Measurements from ENCODE around the gene WAPL.

WAPL gene

DNA sequence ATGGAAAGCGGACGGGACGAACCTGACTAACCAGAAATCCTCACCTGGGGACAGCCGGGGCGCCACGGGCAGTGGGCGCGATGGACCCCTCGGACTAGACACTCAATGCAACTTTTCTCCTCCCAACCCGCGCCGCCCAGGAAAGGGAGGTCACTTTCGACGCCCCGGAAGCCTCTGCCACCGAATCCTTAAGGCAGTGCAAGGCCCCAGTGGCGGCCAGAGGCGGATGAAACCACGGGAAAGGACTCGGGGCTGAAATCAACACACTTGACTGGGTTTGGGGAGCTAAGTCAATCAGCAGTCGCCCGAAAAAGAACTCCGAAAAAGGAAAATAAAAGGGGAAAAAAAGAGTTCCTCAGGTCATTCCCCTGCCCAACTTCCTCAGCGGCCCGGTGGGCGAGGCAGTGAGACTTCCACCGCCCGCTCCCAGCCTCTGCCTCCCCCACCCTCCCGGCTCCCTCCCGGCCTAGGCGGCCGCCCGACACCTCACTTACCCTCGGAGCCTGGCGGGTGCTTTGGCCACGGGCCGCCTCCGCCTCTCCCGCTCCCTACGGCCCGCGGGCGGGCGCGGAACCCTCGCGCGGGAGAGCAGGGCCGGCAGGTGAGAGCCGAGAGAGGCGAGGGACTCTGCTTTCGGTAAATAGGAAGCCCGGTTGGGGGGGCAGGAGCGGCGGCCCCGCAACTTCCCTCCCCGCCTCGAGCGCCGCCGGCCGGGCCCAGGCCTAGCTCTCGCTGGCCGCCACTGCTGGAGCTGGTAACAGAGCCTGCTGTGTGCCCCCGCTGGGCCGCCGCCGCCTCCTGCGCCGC, 518 bp downstream of the WAPL start:
- no peak for DNase-seq

DNA sequence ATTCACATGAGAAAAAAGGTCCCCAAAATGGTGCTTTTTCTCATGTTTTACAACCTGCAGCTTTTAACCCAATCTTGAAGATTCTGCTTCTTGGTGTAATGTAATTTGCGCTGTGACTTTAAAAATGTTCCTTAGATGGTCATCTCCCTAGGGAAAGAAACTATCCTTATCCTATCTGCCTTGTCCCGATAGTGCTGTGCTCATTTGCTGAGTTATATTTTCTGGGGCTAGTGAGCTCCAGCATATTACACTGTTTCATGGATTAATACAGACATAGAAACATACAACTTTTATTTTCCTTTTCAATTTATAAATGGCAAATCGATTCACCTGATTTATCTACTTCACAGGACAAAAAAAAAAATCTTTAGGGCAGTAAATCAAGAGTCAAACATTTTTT, 2.8 kb downstream of the WAPL start:
- DNase-seq = no peak

DNA sequence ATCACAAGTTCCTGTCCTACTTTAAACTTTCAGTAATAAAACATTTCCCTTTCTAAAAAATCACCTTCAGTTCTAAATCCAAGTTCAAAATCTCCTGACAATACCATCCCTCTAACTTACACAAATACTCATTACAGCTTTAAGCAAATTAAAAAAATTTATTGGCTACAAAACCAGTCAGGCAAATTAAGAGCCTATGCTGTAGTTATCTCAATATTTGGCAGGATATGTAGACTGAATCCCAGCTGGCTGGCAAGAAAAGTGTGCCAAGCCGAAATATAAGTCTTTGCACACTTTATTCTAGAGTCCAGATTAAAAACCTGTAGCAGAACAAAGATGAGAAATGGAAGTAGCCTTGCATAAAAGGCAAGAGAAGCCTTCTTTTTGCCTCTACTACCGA, 9.5 kb downstream of the WAPL start:
- no peak for DNase-seq

DNA sequence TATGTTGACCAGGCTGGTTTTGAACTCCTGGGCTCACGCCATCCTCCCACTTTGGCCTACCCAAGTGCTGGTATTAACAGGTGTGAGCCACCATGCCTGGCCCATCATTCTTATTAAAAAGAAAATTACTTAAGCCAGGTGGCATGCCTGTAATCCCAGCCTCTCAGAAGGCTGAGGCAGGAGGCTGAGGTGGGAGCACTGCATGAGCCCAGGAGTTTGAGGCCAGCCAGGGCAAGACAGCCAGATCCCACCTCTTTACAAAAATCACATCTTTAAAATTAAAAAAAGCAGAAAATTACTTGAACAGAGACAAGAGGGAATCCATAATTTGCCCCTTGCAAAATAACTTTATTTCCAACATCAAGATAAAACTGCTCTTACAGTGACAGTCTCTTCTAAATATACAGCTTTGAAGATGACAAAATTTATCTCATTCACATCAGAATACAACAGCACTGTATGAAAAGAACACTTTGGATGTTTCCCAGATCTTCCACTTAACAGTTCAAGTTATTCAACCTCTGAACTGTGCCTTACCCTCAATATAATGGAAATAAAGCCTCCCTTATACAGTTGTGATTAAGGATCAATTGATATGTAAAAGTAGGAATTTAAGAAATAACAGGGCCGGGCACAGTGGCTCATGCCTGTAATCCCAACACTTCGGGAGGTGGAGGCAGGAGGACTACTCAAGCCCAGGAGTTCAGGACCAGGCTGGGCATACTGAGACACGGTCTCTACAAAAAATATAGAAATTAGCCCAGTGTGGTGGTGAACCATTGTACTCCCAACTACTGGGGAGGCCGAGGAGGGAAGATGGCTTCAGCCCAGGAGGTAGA, 10.3 kb downstream of the WAPL start:
- no peak for DNase-seq

DNA sequence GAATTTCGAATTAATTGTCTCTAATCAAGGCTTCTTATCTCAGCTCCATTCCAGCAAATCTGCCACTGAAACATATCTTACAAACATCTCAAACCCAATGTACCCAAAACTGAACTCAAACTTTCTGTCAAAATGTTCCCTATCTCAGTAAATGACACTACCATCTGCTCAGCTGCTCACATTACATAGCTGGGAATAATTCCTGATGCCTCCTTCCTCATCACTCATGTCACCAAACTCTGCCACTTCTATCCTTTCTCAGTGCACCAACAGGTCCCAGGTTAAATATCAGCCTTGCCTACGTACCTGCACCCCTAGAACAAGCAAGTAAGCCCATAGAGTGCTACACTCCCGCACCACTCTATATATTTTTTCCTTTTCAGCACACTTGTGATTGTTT, 12.4 kb downstream of the WAPL start:
- DNase-seq = no peak

DNA sequence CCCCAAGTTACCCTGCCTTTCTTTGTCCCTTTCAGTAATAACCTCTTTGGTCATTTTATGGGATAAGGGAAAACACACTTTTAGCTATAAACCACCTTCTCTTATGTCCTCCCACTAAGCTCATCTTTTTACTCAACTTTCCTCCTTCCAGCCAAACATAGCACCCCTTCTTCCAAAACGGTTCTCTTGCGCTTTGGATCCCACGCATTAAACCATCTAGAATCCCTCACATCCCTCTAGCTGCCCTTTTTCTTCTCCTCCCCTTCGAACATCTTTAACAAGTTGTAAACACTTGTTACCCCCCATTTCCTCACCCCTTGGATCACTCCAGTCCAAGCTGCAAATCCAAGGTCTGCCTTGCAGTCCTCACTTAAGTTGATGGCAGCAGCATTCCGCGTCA, 13.4 kb downstream of the WAPL start:
- DNase-seq = no peak

DNA sequence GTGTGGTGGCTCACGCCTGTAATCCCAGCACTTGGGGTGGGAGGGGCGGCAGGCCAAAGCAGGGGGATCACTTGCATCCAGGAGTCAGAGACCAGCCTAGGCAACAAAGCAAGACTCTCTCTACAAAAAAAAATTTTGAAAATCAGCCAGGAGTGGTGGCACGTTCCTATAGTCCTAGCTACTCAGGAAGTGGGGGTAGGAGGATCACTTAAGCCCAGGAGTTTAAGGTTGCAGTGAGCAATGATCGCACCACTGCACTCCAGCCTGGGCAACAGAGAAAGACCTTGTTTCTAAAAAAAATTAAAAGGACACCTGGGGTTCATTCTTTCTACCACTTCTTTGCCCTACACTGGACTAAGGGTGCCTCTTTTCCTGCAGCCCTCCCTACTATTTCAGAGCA, 15.1 kb downstream of the WAPL start:
- no peak for DNase-seq

DNA sequence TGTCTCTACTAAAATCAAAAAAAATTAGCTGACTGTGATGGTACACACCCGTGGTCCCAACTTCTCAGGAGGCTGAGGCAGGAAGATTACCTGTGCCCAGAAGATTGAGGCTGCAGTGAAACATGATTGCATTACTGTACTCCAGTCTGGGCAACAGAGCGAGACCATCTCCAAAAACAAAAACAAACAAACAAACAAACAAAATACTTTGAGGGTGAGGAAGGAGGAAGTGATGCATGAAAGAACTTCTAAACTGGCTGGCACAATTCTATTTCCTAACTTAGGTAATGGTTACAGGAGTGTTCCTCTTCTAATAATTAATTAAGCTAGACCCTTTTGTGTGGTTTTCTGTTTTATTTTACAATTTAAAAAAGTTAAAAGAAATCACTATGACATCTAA, 15.5 kb downstream of the WAPL start:
- no peak for DNase-seq

DNA sequence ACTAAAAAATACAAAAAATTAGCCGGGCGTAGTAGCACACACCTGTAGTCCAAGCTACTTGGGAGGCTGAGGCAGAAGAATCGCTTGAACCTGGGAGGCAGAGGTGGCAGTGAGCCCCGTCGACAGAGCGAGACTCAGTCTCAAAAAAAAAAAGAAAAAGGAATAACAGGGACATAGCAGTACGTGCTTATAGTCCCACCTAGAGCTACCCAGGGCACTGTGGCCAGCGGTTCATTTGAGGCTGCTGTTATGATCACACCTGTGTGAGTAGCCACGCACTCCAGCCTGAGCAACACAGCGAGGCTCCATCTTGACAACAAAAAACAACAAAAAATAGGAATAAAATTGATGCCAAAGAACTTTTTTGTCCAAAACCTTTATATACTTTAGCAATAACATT, 17.1 kb downstream of the WAPL start:
- DNase-seq = no peak

DNA sequence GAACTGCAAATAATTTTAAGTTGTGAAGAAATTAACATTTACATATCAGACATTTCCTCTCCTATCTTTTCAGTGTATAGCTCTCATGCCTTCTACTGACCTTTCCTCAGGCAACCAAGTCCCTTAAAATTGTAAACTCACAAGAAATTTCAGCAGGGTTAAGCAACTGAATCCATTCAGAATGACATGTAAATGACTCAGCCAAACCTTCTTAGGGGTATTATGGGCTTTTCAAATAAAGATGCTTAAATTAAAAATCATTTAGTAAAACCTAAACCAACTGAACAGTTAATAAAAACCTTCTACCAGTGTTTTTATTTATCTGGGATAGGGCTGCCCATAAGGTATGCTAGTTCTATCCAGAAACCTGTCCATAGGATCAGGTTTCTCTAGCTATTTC, 20.7 kb downstream of the WAPL start:
- no peak for DNase-seq

DNA sequence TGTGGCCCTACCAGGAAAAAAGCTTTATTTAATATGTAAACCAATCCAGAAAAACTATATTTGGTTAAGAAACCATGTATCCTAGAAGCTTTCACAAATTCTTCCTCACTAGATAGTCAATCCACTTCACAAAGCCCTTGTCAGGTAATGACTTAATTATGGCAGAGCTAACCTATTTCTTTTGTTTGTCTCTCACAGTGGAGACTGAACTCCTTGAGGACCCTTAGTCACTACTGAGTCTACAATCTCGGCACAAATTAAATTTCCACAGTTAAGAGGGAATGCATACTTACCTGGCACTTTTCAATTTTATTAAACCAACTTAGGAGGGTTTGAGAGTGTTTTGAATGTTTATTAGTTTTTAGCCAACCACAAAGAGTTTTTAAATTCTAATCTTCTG, 23.0 kb downstream of the WAPL start:
- DNase-seq = no peak

DNA sequence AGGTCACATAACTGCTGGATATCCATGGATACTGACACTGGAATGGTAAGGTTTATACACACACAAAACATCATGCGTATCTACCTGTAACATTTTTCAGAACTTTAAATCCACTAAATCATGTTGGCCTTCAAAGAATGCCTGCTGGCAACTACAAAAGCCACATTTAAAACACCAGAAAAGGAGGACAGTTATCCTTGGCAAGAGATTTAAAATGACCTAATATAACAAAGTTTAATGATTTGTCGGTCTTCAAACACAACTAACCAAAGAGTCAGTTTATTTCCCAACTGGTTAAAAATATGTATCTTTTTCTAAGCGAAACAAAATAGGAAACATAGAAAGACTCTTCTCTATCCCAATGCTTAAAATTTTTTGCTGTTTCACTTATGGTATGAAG, 24.0 kb downstream of the WAPL start:
- DNase-seq = no peak

DNA sequence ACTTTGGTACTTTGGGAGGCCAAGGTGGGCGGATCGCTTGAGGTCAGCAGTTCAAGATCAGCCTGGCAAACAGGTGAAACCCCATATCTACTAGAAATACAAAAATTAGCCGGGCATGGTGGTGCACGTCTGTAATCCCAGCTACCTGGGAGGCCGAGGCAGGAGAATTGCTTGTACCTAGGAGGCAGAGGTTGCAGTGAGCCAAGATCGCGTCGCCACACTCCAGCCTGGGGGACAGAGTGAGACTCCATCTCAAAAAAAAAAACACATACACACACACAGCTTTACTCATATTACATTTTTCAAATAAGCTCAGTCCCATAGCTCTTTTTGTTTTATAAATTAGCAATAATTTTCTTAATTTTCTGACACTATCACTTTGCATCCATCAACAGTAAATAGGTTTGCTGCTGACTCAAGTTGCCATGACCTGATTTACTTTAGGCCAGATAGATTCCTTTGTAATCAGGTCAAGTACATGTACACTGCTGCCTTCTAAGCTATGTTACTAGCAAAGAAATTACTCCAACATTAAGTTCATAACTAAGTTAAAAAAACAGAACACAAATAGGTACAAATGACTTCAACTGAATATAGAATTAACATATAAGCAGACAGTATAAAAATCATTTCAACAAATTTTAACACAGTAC, 31.5 kb downstream of the WAPL start:
- DNase-seq = no peak

DNA sequence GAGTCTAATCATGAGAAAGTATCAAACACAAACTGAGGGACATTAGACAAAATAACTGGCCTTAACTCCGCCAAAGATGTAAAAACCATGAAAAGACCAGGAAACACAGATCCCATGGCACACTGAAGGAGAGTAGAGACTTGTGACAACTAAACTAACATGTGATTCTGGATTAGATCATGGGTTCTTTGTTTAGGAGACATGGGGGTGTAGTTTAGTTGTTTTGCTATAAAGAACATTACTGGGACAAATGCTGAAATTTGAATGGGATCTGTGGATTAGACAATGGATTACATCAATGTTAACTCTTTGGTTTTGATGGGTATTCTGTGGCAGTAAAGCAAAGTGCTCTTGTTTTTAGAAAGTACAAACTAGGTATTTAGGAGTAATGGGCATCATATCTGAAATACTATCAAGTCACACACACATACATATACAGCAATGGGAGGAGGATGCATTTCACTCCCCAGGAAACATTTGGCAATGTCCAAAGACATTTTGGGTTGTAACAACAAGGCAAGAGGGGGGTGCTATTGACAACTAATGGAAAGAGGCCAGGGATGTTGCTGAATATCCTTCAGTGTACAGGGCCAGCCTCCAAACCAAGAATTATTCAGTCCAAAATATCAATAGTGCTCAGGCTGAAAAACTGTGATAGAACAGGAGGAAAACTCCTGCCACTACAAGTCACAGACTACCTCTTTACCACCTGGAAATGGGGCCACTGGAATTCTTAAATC, 32.4 kb downstream of the WAPL start:
- no peak for DNase-seq

DNA sequence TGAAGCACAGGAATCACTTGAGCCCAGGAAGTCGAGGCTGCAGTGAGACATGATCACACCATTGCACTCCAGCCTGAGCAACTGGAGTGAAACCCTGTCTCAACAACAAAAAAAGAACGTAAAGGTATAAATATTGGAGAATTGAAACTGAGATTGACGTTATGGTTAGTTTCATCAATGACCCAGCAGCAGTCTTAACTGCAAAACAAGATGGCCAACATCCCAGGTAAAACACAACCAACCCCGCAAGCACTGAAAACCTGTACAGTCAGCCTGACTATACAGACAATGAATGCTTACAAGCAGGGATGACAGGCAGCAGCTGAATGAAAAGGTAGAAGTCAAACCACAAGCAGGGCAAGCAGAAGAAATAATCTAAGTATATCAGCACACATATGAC, 34.7 kb downstream of the WAPL start:
- DNase-seq = no peak

DNA sequence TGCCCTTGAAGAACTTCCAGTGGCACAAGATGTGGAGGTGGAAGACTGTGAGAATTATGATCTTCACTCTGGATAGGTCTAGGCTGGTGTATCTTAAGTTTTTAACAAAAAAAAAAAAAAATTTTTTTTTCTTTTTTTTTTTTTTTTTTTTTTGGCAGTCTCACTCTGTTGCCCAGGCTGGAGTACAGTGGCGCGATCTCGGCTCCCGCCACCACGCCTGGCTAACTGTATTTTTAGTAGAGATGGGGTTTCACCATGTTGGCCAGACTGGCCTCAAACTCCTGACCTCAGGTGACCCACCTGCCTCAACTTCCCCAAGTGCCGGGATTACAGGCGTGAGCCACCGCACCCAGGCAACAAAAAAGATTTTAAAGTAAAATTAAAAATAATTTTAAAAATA, 37.9 kb downstream of the WAPL start:
- DNase-seq = no peak

DNA sequence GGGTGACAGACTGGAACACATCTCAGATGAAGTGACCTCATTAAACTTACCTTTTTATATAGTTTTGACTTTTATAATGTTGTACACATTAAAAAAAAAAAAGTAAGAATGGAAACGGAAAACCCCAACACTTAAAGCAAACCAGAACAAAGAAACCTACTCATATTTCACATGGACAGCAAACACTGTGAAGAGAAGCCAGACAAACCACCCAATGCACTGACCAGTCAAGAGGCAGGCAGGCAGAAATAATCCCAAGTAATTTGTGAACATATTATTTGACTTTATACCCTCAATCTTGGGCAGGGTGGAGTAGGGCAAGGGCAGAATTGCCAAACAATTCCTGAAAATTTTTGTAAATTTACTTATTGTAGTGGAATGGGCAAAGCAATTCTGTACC, 39.8 kb downstream of the WAPL start:
- DNase-seq = no peak

DNA sequence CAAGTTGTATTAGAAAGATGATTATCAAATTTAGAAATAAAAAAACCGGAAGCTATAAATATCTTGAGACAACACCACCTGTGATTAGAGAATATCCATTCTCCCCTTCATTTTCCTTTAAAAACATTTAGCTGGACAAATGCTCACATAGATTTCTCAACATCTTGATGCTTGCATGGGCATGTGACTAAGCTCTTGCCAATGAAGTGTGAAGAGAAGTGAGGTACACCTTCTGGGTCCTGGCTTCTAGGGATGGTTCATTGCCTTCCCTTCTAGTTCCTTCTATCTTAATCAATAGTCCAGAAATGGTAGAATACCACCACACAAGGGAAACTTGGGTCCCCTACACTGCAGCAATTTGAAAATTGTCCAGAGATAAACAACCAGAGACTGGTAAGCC, 41.0 kb downstream of the WAPL start:
- no peak for DNase-seq

DNA sequence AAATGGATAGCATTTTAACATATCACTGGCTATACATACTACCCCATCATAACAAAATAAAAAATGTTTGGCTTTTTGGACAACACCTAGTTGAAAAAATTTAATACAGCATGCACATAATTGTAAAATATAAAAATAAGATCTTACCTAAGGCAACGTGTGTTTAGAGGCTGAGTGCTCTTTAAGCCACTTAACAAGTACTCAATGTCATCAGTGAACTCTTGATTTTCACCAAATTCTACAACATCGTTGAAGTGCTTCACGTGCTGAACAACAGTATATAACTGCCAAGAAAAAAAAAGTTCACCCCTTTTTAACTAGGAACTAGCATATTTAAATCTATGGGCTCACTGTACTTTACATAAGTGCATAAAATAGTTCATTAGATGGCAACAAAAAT, 49.5 kb downstream of the WAPL start:
- DNase-seq = no peak

DNA sequence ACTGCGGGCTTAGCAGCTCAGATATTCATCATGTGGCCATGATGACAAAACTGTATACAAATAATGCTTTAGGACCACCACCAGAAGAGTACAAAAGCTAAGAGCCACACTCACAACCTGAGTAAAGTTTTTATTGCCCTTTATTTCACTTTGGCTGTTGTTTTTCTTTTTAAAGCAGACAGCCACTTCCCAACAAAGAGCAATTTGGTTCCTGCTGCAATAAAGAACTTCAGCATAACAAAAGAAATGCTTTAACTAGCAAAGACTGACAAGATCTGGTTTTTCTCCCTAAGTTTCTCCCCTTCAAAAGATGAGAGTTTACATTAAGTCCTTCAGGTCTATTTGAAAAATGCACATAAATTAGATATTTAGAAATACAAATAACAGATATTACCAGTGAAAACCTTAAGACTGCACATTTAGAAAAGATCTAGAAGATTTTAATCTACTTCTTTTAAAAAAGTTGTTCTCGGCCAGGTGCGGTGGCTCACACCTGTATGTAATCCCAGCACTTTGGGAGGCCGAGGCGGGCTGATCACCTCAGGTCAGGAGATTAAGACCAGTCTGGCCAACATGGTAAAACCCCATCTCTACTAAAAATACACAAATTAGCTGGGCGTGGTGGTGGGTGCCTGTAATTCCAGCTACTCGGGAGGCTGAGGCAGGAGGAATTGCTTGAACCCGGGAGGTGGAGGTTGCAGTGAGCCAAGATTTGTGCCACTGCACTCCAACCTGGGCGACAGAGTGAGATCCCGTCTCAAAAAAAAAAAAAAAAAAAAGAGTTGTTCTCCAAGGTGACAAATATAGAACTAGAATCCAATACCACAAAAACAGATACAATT, 59.4 kb downstream of the WAPL start:
- DNase-seq = no peak

DNA sequence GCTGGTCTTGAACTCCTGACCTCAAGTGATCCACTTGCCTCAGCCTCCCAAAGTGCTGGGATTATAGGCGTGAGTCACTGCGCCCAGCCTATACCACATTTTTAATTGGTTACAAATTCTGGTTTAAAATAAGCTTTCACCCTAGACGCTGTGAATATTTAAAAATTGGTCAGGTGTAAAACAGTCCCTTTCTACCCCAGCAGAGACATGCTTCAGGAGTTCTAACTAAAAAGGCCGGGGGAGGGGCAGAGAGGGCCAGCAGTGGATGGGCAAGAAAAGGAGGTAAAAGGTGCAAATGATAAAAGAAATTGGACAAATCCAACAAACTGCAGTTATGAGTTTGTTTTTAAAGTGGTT, 70.0 kb downstream of the WAPL start:
- no peak for DNase-seq

DNA sequence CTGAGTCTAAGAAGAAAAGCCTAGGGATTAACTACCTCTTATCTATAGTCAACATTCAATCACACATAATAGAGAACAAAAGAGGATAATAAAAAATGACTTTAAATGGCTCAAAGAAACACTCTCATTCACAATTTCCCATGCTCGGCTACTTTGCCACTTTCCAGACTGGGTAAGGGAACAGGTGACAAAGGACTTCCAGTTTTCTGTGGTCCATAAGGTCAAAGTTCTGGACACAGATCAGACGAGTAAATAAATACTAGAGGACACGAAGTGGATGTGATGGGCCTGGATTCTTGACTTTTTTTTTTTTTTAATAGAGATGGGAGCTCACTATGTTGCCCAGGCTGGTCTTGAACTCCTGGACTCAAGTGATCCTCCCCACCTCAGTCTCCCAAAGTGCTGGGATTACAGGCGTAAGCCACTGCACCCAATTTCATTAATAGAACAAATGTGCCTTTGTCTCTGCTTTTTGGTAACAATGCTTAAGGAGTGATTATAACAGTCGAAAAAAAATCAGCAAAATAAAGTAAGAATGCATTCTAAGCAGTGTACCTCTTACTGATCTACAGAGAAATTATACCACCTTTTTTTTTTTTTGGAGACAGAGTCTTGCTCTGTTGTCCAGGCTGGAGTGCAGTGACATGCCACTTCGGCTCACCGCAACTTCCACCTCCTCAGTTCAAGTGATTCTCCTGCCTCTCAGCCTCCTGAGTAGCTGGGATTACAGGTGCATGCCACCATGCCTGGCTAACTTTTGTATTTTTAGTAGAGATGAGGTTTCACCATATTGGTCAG, 70.6 kb downstream of the WAPL start:
- no peak for DNase-seq
